HCT116 (cell line): Measurements from ENCODE around the gene NHSL1. TPM values are rescaled to one million over a fixed set of nuclear protein-coding genes. Genes with fewer than 3 reads are reported as not detected.

ENCODE experiments used
- ATAC-seq: fragments of 200-7000 bp; cut with Tn5 transposase; 2 replicates; pipeline ENCODE4 v1.9.1; 2020; ENCODE audit warnings: mild to moderate bottlenecking, moderate library complexity
- BruUV-seq: library from RNA; stranded (reverse); fragments of 400-500 nt; replicated peaks from 2 replicates; lab custom pipeline; 2021; lab: Mats Ljungman, UMichigan
- CTCF ChIA-PET: fragments of 300-600 bp; sonication (Branson Sonifier 250); formaldehyde crosslinking; loops from one replicate; lab custom pipeline; 2021; ENCODE audit warnings: antibody characterized with exemption; lab: Charles Lee
- POLR2A ChIA-PET: fragments of 300-600, 350-600 bp; sonication (Branson Sonifier 250); formaldehyde crosslinking; loops from one replicate; lab custom pipeline; 2021; ENCODE audit warnings: antibody characterized with exemption; lab: Charles Lee
- RAD21 ChIA-PET, 2 experiments: fragments of 300-600 bp; sonication (Branson Sonifier 250); formaldehyde crosslinking; loops; one replicate each; lab custom pipeline; 2023; ENCODE audit warnings: low total read pairs in 2 of 2; ENCODE audit not compliant: uncharacterized antibody in 2 of 2, unreplicated experiment in 2 of 2, low non-redundant PET in 1 of 2; lab: Charles Lee
- DNase-seq: peaks from one replicate; pipeline ENCODE4 v3.0.0-alpha.2; 2010; ENCODE audit warnings: low read depth, low spot score
- H2AFZ ChIP-seq: fragments of 200-600 bp; shearing (Covaris generic), sonication (generic); 2 replicates; pipeline ENCODE4 v1.6.1; 2017; ENCODE audit warnings: low read depth, mixed run types, mixed read lengths, antibody characterized with exemption, low read length; ENCODE audit not compliant: poor library complexity, severe bottlenecking
- H3K27ac ChIP-seq: 2 replicates; pipeline ENCODE4 v1.5.1; 2012; ENCODE audit warnings: low read depth, low read length
- H3K27me3 ChIP-seq: fragments of 200-600 bp; sonication (generic); 2 replicates; pipeline ENCODE4 v1.6.1; 2016; ENCODE audit warnings: mixed run types, low read length, mixed read lengths; ENCODE audit not compliant: insufficient read depth
- H3K36me3 ChIP-seq, 2 experiments: fragments of 200-500 bp in 1 of 2; fragments of 200-600 bp in 1 of 2; sonication (Bioruptor generic) in 1 of 2; sonication (generic) in 1 of 2; 2 replicates each; pipeline versions ENCODE4 v1.5.1 to v1.6.1; 2014 to 2016; ENCODE audit warnings: low read length in 2 of 2, inconsistent platforms in 1 of 2, mixed read lengths in 1 of 2, mixed run types in 1 of 2; ENCODE audit not compliant: insufficient read depth in 2 of 2, control insufficient read depth in 1 of 2
- H3K4me1 ChIP-seq, 2 experiments: fragments of 200-600 bp in 1 of 2; sonication (generic) in 1 of 2; 2 replicates each; pipeline versions ENCODE4 v1.5.1 to v1.6.1; 2012 to 2017; ENCODE audit warnings: low read length in 2 of 2, inconsistent platforms in 1 of 2, mild to moderate bottlenecking in 1 of 2, mixed read lengths in 1 of 2, mixed run types in 1 of 2, moderate library complexity in 1 of 2; ENCODE audit not compliant: insufficient read depth in 2 of 2, control insufficient read depth in 1 of 2
- H3K4me2 ChIP-seq: fragments of 200-600 bp; sonication (generic); 2 replicates; pipeline ENCODE4 v1.6.1; 2017; ENCODE audit warnings: mixed run types, low read length, mixed read lengths
- H3K4me3 ChIP-seq, 2 experiments: fragments of 200-600 bp in 1 of 2; sonication (generic) in 1 of 2; replicated peaks in 1 of 2; 2 replicates each; pipeline ENCODE4 v1.5.1; 2011 to 2016; ENCODE audit warnings: low read length in 2 of 2, control low read depth in 1 of 2, low read depth in 1 of 2, mild to moderate bottlenecking in 1 of 2, mixed read lengths in 1 of 2, mixed run types in 1 of 2
- H3K79me2 ChIP-seq: fragments of 200-600 bp; sonication (generic); 2 replicates; pipeline ENCODE4 v1.6.1; 2017; ENCODE audit warnings: mild to moderate bottlenecking, mixed run types, low read length, moderate library complexity, mixed read lengths; ENCODE audit not compliant: insufficient read depth
- H3K9ac ChIP-seq: fragments of 200-600 bp; sonication (generic); 2 replicates; pipeline ENCODE4 v1.6.1; 2016; ENCODE audit warnings: low read length, mixed read lengths
- H3K9me2 ChIP-seq: fragments of 200-600 bp; sonication (generic), shearing (Covaris generic); 2 replicates; pipeline ENCODE4 v1.6.1; 2017; ENCODE audit warnings: mixed run types, mild to moderate bottlenecking, moderate library complexity; ENCODE audit not compliant: insufficient read depth
- H3K9me3 ChIP-seq, 2 experiments: fragments of 200-500 bp in 1 of 2; fragments of 200-600 bp in 1 of 2; sonication (Bioruptor generic) in 1 of 2; sonication (generic) in 1 of 2; 2 replicates each; pipeline ENCODE4 v1.6.1; 2014 to 2017; ENCODE audit warnings: low read length in 2 of 2, mixed read lengths in 2 of 2, inconsistent platforms in 1 of 2, low read depth in 1 of 2, mild to moderate bottlenecking in 1 of 2, mixed run types in 1 of 2, moderate library complexity in 1 of 2; ENCODE audit not compliant: control insufficient read depth in 1 of 2, insufficient read depth in 1 of 2
- H4K20me1 ChIP-seq: fragments of 200-600 bp; sonication (generic), shearing (Covaris generic); 2 replicates; pipeline ENCODE4 v1.6.1; 2017; ENCODE audit warnings: mixed run types, mild to moderate bottlenecking, moderate library complexity; ENCODE audit not compliant: insufficient read depth
- CEBPB ChIP-seq: IDR thresholded peaks from 2 replicates; pipeline ENCODE4 v1.6.1; 2012; ENCODE audit warnings: low read depth
- EZH2 ChIP-seq: fragments of 200-600 bp; sonication (generic); IDR thresholded peaks from 2 replicates; pipeline ENCODE4 v1.6.1; 2017; ENCODE audit warnings: antibody characterized with exemption, mixed run types
- FOSL1 ChIP-seq: IDR thresholded peaks from 2 replicates; pipeline ENCODE4 v1.6.1; 2012; ENCODE audit warnings: low read depth
- JUND ChIP-seq: IDR thresholded peaks from 2 replicates; pipeline ENCODE4 v1.6.1; 2012
- POLR2AphosphoS5 ChIP-seq: IDR thresholded peaks from 2 replicates; pipeline ENCODE4 v1.6.1; 2011; ENCODE audit warnings: mild to moderate bottlenecking, low read depth, low read length, moderate library complexity
- SIN3A ChIP-seq: IDR thresholded peaks from 2 replicates; pipeline ENCODE4 v1.6.1; 2012; ENCODE audit warnings: low read depth
- SP1 ChIP-seq: IDR thresholded peaks from 2 replicates; pipeline ENCODE4 v1.6.1; 2012; ENCODE audit warnings: low read depth
- TCF7L2 ChIP-seq: IDR thresholded peaks from 2 replicates; pipeline ENCODE4 v1.7.0; 2011; ENCODE audit warnings: borderline replicate concordance, inconsistent platforms; ENCODE audit not compliant: insufficient read depth, insufficient read length; ENCODE audit errors: extremely low read depth
- YY1 ChIP-seq: IDR thresholded peaks from 2 replicates; pipeline ENCODE4 v1.6.1; 2011; ENCODE audit warnings: low read length, low read depth, moderate library complexity, mild to moderate bottlenecking; ENCODE audit not compliant: insufficient replicate concordance; ENCODE audit errors: extremely low read depth
- intact Hi-C: fragments of 100-400 bp; cut with micrococcal nuclease; formaldehyde crosslinking; loops from 2 replicates; pipeline ENCODE4 v1.10.0; 2022
- total RNA-seq: library from RNA; stranded (reverse); gene quantifications from one replicate; pipeline ENCODE4 v1.2.1, GENCODE V29; 2021; ENCODE audit not compliant: unreplicated experiment
- TF ChIP-seq, protein P1 (sequence below): IDR thresholded peaks from 2 replicates; pipeline ENCODE4 v1.6.1; 2012
- TF ChIP-seq, protein P2 (sequence below): IDR thresholded peaks from 2 replicates; pipeline ENCODE4 v1.6.1; 2011; ENCODE audit warnings: mild to moderate bottlenecking, low read length, moderate library complexity; ENCODE audit not compliant: insufficient replicate concordance; ENCODE audit errors: extremely low read depth

NHSL1 gene
- total RNA-seq, 1 experiment from 2014 or later: 15.4 TPM

DNA sequence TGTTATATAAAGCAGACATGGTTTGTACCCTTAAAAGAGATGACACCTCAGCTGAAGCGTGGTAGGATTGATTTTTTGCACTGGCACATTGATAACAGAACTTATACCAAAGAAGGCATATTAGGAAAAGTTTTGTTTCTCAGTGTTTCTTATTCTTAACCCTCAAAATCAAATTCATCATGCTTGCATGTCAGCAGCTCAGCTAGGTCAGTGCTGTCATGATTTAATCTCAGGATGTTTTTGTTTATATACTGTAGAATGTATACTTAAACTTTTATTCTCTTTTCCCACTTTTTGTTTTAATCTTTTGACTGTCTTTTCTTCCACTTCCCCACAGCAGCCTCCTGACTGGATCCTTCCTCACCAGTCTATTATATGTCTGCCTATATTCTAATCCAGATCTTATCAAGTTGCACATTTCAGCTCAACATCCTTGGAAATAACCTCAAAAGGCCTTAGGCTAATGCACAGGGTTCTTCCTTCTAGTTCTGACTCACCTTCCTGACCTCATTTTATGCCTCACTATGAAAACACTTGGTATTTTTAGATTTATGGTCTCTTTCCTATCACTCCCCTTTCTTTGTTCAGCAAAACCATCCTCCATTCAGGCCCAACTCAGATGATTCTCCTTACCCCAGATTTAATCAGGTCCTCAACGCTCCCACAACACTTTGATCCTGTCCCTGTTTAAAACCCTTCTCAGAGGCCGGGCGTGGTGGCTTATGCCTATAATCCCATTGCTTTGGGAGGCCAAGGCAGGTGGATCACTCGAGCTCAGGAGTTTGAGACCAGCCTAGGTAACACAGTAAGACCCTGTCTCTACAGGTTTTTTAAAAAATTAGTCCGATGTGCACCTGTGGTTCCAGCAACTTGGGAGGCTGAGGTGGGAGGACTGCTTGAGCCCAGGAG lies 88.1 kb downstream of the NHSL1 start:
- CTCF ChIA-PET: no interaction called here

More for the DNA sequence above, 88.1 kb downstream of the NHSL1 start:
- intact Hi-C loops: no loop called here
- Histone ChIP-seq H3K4me2 (peak overlapping the region; percentile 50), H3K9me3 (no peaks in the 10 kb centered on the region), H3K36me3 (peaks cover 30 to 31% of the 10 kb centered on the region in 2 experiments; a peak in 3 of 4 replicates), H3K9ac (no peak overlapping the region), H3K4me1 (peaks cover 5 to 15% of the 10 kb centered on the region in 2 experiments), H2AFZ (no peak overlapping the region), H3K79me2 (no peaks in the 10 kb centered on the region), H3K9me2 (no peaks in the 10 kb centered on the region), H3K27ac (peak overlapping the region; percentile 7; the same call in 1 of the 2 replicates), H3K4me3 (no peak overlapping the region), H4K20me1 (no peaks in the 10 kb centered on the region), H3K27me3 (no peaks in the 10 kb centered on the region)
- BruUV-seq: no TSS peak
- POLR2A ChIA-PET: no interaction called here
- DNase-seq: peak; percentile 16
- ATAC-seq: peak; percentile 60
- no peak for TF ChIP-seq SIN3A
- TF ChIP-seq SP1: peak; percentile 73
- TF ChIP-seq YY1: no peak
- TF ChIP-seq CEBPB: 0 out of 2 replicates have a peak, but pooled peaks have one; percentile 31
- TF ChIP-seq, protein P1, sequence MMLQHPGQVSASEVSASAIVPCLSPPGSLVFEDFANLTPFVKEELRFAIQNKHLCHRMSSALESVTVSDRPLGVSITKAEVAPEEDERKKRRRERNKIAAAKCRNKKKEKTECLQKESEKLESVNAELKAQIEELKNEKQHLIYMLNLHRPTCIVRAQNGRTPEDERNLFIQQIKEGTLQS: no peak
- TF ChIP-seq POLR2AphosphoS5: no peak
- no peak for TF ChIP-seq TCF7L2
- peak; percentile 73; the same call in 1 of the 2 replicates for TF ChIP-seq FOSL1
- TF ChIP-seq, protein P2, sequence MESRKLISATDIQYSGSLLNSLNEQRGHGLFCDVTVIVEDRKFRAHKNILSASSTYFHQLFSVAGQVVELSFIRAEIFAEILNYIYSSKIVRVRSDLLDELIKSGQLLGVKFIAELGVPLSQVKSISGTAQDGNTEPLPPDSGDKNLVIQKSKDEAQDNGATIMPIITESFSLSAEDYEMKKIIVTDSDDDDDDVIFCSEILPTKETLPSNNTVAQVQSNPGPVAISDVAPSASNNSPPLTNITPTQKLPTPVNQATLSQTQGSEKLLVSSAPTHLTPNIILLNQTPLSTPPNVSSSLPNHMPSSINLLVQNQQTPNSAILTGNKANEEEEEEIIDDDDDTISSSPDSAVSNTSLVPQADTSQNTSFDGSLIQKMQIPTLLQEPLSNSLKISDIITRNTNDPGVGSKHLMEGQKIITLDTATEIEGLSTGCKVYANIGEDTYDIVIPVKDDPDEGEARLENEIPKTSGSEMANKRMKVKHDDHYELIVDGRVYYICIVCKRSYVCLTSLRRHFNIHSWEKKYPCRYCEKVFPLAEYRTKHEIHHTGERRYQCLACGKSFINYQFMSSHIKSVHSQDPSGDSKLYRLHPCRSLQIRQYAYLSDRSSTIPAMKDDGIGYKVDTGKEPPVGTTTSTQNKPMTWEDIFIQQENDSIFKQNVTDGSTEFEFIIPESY: no peak
- no peak for TF ChIP-seq EZH2
- TF ChIP-seq JUND: peak; percentile 67
- RAD21 ChIA-PET: interaction anchor here in 1 of 2 experiments (0.6 kb wide), 1 partner anchor 135 kb away, joined by 3 read pairs; no protein-coding TSS in a partner anchor
